Ammon's horn (tissue), 1 donor: ENCODE data around the gene FAM180A.
"Not testable (repeated sequence)": the region's sequence is repeated elsewhere in the genome, so short reads cannot be mapped to it uniquely, and the experiment has no call there.

Source experiments
- DNase-seq: peaks from one replicate; pipeline ENCODE4 v3.0.0-alpha.2; 2016; ENCODE audit warnings: low spot score

Gene FAM180A

GRCh38 chr7:135741905-135742304 lies 6.7 kb downstream of the FAM180A start:
- no peak for DNase-seq

DNA sequence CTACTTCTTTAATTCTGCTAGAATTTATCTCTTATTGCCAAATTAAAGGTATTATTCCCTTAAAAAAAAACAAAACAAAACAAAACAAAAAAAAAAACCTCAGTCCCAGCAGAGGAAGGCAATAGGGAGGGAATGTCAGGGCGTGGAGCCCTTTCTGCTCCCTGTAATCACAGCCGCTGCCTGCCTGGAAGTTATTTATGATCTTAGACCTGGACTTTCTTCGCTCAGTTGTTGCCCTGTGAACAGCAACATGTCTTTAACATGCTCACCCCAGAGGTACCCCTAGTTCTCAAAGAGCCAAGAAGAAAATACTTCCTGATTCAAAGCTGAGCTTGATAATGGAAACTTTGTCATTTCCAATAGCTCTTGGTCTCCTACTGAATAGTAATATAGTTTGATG lies 7.7 kb downstream of the FAM180A start:
- no peak for DNase-seq

DNA sequence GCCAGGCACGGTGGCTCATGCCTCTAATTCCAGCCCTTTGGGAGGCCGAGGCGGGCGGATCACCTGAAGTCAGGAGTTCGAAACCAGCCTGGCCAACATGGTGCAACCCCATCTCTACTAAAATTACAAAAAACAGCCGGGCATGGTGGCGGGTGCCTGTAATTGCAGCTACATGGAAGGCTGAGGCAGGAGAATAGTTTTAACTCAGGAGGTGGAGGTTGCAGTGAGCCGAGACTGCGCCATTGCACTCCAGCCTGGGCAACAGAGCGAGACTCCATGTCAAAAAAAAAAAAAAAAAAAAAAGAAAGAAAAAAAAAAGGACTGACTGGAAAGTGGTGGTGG lies 11.3 kb downstream of the FAM180A start:
- DNase-seq = not testable (repeated sequence)

DNA sequence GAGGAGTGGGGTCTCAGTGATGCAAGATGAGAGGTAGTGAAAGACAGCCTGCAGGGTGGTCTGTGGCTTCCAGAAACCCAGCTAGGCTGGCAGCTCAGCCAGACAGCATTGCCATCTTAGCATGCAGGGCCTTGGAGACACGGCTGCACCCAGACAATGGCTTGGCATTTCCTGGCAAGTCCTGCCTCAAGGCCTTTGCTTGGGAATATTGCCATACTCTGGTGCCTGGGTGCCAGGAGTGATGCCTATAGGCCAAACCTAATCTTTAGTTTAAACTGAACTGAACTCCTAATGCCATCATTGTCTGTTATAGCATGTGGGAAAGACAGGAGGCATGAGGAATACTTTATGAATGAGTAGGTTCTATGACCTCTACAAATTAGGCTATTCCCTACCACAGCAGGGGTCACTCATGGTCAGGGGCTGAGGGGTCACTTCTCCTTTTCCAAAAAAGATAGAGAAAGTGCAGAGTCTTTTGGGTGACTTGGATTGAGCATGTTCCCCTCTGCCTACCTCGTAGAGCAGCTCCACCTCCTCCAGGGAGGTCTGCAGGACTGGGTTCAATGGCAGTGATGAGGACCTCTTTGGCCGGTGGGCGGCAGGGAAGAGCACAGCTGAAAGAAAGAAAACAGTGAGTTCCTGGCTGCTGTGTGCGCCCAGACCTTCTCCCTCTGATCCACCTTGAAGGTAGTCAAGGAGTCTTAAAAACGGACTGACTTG lies 11.9 kb downstream of the FAM180A start:
- DNase-seq = no peak

DNA sequence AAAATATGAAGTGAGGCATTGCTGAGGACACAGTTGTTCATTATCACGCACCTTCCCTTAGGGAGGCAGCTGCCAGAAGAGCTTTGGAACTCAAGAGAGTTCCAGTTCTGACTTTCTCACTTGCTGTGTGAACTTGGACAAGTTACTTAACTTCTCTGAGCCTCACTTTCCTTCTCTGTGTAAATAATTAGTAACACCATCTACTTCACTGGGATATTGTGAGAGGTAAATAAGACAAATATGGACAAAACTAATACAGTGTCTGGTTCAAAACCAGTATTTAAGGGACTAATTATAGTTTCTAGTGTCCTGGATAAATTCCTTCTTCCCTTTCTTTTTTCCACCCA lies 14.3 kb downstream of the FAM180A start:
- no peak for DNase-seq

DNA sequence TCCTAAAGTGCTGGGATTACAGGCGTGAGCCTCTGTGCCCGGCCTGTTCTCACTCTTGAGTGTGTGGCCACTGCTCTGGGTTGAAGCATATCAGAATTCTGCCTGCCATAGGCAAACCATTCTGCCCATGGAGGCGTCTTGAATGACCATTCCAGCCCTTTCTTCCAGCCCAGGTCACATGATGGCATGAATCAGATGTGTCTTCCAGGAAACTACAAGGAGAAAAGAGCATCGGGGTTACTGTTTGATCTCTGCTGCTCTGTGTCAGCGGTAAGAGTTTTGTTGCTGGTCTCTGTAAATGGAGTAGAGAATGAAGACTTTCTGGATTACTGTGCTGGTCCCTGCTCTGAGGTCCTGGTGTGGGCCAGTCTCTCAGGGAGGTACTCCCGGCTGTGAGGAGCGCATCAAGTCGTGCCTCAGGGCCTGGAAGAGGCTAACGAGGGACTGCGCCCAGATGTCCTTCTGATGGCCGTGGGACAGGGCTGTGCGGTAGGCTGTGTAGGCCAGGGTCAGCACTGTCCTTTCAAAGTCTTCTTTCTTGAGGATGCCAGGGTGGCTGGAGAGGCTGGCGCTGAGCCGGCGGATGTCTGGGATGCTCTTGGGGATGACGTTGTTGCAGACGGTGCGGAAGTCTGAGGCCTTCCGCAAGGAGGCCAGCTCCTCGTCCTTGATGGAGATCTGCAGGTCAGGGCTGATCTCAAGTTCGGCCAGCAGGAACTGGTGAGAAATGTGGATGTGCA lies 14.8 kb downstream of the FAM180A start:
- DNase-seq = no peak

GRCh38 chr7:135731131-135731530 lies 17.5 kb downstream of the FAM180A start:
- DNase-seq = no peak

GRCh38 chr7:135729230-135729629 lies 19.4 kb downstream of the FAM180A start:
- DNase-seq = no peak

- DNase-seq = no peak
Observed at GRCh38 chr7:135728136-135728669, 20.4 kb downstream of the FAM180A start, which contains the start of gene SLC13A4. TSS of gene SLC13A4 (minus strand) at chr7:135728186. CDS start at chr7:135727496, 690 bp downstream.

DNA sequence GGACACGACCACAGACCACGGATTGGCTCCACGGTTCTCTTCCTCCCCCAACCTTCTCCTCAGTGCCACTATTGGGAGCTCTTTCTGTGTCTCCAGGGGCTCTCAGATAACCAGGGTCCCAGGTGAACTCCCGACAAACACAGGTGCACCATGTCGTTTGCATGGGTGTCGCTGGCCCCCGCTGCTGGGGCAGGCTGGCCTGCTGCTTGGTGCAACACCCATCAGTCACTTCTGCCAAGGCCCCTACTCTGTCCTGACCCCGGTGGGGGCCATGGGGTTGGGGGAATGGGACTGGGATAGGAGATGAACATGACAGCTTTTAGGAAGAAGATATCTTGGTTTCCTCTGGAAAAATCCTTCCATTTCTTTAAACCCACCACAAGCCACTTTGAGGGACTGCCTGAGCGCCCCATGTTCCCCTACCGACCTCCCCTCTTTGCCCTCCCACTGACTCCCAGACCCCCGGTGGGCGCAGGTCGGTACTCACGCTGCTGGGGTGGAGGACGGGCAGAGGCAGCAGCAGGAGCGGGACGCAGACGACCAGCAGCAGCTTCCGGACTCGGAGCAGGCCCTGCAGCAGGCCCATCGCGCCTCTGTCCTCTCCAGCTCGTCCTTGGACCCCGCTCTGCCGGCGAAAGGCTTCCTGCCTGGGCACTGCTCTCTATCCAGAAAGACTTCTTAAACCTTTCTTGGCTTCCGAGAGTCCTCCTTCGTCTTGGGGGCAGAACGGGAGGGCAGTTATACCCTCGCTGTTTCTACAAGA lies 21.5 kb downstream of the FAM180A start:
- no peak for DNase-seq

- DNase-seq = no peak
Observed at GRCh38 chr7:135726276-135726788, 22.3 kb downstream of the FAM180A start.

DNA sequence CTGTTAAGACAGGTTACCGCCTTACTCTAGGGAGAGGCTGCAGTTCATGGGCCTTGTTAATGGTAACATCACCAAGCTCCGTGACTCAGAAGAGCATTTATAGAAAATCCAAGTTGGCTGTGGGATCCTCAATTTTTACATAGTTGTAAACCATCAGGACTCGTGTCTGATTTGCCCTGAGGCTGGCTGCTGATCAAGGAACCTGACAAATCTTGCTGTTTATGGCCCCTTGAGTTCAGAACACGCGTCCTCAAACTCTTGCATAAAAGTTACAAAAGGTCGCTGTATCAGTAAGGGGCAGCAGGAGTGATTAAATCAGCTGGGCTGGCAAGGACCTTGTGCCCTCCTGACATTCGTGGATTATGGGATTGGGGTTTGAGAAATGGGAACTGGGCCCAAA lies 25.2 kb downstream of the FAM180A start:
- DNase-seq = no peak

GRCh38 chr7:135721198-135721820 lies 27.3 kb downstream of the FAM180A start:
- DNase-seq = no peak

DNA sequence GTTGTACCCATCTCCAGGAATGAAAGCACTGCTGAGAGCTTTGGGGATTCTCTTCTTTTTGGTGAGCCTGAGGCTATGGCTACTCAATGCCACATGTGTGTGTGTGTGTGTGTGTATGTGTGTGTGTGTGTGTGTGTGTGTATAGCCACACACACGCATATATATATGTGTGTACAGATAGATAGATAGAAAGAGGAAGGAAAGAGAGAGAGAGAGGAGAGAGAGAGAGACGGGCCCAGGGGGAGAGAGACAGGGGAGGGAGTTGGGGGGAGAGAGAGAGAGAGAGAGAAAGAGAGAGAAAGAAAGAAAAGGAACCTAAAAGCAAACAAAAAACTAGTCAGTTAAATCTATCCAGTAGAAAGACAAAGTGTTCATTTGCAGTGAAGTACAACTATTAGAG lies 28.9 kb downstream of the FAM180A start:
- no peak for DNase-seq

- no peak for DNase-seq
Observed at GRCh38 chr7:135718794-135719437, 29.7 kb downstream of the FAM180A start.

DNA sequence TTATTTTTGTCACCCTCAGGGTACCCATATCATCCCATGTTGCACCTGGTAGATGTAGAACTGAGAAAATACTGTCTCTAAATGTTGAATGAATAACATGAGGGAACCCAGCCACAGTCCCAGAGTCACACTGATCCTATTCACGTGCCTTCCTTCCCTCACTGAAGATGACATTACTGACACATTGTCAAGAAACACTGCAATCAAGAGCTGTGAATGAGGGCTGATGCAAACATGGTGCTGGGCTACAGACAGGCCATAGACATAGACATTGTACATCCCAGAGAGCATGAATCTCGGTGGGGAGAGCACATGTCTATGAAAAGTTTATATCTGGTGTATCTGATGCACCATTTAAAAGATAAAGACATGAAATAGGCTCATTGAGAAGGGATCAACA lies 30.4 kb downstream of the FAM180A start:
- no peak for DNase-seq

- DNase-seq = no peak
Observed at GRCh38 chr7:135717693-135718092, 30.9 kb downstream of the FAM180A start.

- peak; percentile 7 for DNase-seq
Observed at GRCh38 chr7:135716677-135717238, 31.9 kb downstream of the FAM180A start.

- no peak for DNase-seq
Observed at GRCh38 chr7:135715673-135716072, 32.9 kb downstream of the FAM180A start.

GRCh38 chr7:135715055-135715522 lies 33.5 kb downstream of the FAM180A start:
- DNase-seq = no peak

- DNase-seq = no peak
Observed at GRCh38 chr7:135714534-135715009, 34.0 kb downstream of the FAM180A start.
